Lower lobe of right lung (tissue), 2 donors: Measurements from ENCODE around the gene GNAI1. TPM values are rescaled to one million over a fixed set of nuclear protein-coding genes. Genes with fewer than 3 reads are reported as not detected.

Source experiments
- ATAC-seq, 2 donors: fragments of 200-7000 bp; cut with Tn5 transposase; one replicate each; pipeline ENCODE4 v1.9.1; 2020 to 2022; ENCODE audit warnings: mild to moderate bottlenecking in 2 of 2, moderate library complexity in 2 of 2
- DNase-seq: peaks from one replicate; pipeline ENCODE4 v3.0.0-alpha.2; 2020
- H3K27ac ChIP-seq: fragments of 200-600 bp; one replicate; pipeline ENCODE4 v1.8.0; 2022
- H3K27me3 ChIP-seq: fragments of 200-600 bp; one replicate; pipeline ENCODE4 v1.8.0; 2022; ENCODE audit warnings: low read depth
- H3K36me3 ChIP-seq: fragments of 200-600 bp; one replicate; pipeline ENCODE4 v1.8.0; 2022; ENCODE audit warnings: mild to moderate bottlenecking
- H3K4me1 ChIP-seq: fragments of 200-600 bp; one replicate; pipeline ENCODE4 v1.8.0; 2022
- H3K4me3 ChIP-seq: fragments of 200-600 bp; one replicate; pipeline ENCODE4 v1.8.0; 2022; ENCODE audit warnings: mild to moderate bottlenecking
- H3K9me3 ChIP-seq: fragments of 200-600 bp; one replicate; pipeline ENCODE4 v1.8.0; 2022
- CTCF ChIP-seq: fragments of 200-600 bp; IDR thresholded peaks from one replicate; pipeline ENCODE4 v1.8.0; 2022; ENCODE audit warnings: antibody characterized with exemption, mild to moderate bottlenecking
- intact Hi-C: fragments of 100-400 bp; cut with DNase I; formaldehyde crosslinking; loops from one replicate; pipeline ENCODE4 v1.11.0; 2022
- total RNA-seq: library from RNA; stranded (reverse); fragmentation: NEBNext Ultra II Directional; extraction: Animal tissue kit (Norgen Biotek cat#: 25700); gene quantifications from one replicate; pipeline ENCODE4 v1.2.1, GENCODE V29; 2021
- donor health status: DM: no; HTN: yes; CAD: no; lungs with severe emphysema.

Gene GNAI1
- total RNA-seq, 1 donor from 2014 or later = 32.1 TPM

- no peak for TF ChIP-seq CTCF
- ATAC-seq (peak; percentile 87), DNase-seq (no peak)
- Histone ChIP-seq H3K4me3 (no peak overlapping the region), H3K9me3 (no peaks in the 10 kb centered on the region), H3K27me3 (no peaks in the 10 kb centered on the region), H3K4me1 (peaks cover 27% of the 10 kb centered on the region), H3K27ac (peak overlapping the region; percentile 8), H3K36me3 (no peaks in the 10 kb centered on the region)
- intact Hi-C loops = no loop called here
These were observed 11.3 kb downstream of the GNAI1 start for GRCh38 chr7:80145780-80146422.

GRCh38 chr7:80146545-80147182, 12.0 kb downstream of the GNAI1 start:
- Histone ChIP-seq H3K27ac (no peak overlapping the region), H3K27me3 (no peaks in the 10 kb centered on the region), H3K4me3 (no peak overlapping the region), H3K36me3 (no peaks in the 10 kb centered on the region), H3K4me1 (peaks cover 35% of the 10 kb centered on the region), H3K9me3 (no peaks in the 10 kb centered on the region)
- DNase-seq = no peak
- intact Hi-C loops = no loop called here
- no peak for ATAC-seq
- TF ChIP-seq CTCF = no peak

- no peak for ATAC-seq
- peaks cover 39% of the 10 kb centered on the region for H3K4me1 ChIP-seq
- intact Hi-C loops = no loop called here
- no peaks in the 10 kb centered on the region for H3K27me3 ChIP-seq
- H3K27ac ChIP-seq = no peak overlapping the region
- no peak overlapping the region for H3K4me3 ChIP-seq
- no peak for DNase-seq
- TF ChIP-seq CTCF = no peak
- H3K36me3 ChIP-seq = no peaks in the 10 kb centered on the region
- H3K9me3 ChIP-seq = no peaks in the 10 kb centered on the region
These were observed 13.1 kb downstream of the GNAI1 start for GRCh38 chr7:80147543-80148391.

- Histone ChIP-seq H3K9me3 (no peaks in the 10 kb centered on the region), H3K36me3 (no peaks in the 10 kb centered on the region), H3K27ac (no peak overlapping the region), H3K27me3 (no peaks in the 10 kb centered on the region), H3K4me1 (peaks cover 54% of the 10 kb centered on the region), H3K4me3 (no peak overlapping the region)
- DNase-seq = no peak
- no peak for TF ChIP-seq CTCF
- intact Hi-C loops = no loop called here
- ATAC-seq = peak in 1 of 2 donors; percentile 19
These were observed 16.1 kb downstream of the GNAI1 start for GRCh38 chr7:80150611-80151273.

GRCh38 chr7:80151274-80151665, 16.6 kb downstream of the GNAI1 start:
- intact Hi-C loops = no loop called here
- Histone ChIP-seq H3K36me3 (no peaks in the 10 kb centered on the region), H3K9me3 (no peaks in the 10 kb centered on the region), H3K27me3 (no peaks in the 10 kb centered on the region), H3K4me1 (peaks cover 49% of the 10 kb centered on the region), H3K27ac (no peak overlapping the region), H3K4me3 (no peak overlapping the region)
- no peak for ATAC-seq
- no peak for DNase-seq
- TF ChIP-seq CTCF = no peak
